ENCODE measurements around the gene LCAT.

DNA sequence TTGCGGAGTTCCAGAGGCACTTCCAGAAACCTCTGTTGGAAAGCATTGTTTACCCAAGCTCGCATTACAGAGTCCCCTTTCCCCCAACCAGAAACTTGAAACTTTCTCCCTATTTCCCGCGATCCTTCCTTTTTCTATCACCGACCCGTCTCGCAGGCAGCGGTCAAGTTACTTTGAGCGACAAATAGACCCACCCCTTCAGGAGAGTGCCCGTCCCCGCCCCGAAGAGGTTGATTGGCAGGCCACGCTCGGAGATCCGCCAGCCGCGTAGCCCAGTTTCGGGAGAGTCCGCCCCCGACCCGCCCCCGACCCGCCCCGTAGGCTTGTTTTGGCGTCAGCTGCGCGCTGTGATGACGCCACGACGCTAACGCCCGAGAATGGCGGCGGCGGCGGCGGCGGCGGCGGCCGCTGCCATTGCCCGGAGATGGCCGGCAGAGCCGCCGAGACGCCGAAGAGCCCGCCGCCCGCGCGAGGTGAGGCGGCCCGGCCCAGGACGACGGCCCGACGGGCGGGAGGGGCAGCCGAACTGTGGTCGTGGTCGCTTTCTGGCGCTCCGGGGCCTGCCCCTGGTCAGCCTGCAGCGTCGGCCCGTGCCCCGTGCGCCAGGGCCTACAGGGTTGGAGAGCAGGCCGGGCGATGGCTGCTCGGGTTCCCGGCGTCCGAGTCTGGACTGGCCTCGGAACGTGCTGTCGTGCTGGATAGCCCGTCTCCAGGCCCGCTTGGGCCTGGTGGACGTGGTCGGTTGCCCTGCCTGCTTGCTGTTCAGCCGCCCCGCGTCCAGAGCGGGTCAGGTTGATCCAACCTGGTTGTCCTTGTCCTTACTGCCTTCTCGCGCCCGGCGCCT is 50.8 kb downstream of the LCAT start, which contains the start of gene PSKH1:
- TF ChIP-seq EZH2phosphoT487 (IDR thresholded peaks at IDR 0.05; ENCODE audit: insufficient read depth, low read depth) (no peak), EZH2 (IDR thresholded peaks at IDR 0.05; ENCODE audit: insufficient read depth, poor library complexity, severe bottlenecking) (no peak)
